Activated CD8-positive, alpha-beta memory T cell treated with anti-CD3 and anti-CD28 coated beads, Interleukin-2, amount 50 U/mL, for 1 hour (primary cell): ENCODE measurements around the gene COMMD10.
"Not testable (repeated sequence)": the region's sequence is repeated elsewhere in the genome, so short reads cannot be mapped to it uniquely, and the experiment has no call there.

Experiments
- DNase-seq: peaks from one replicate; pipeline ENCODE4 v3.0.0-alpha.2; 2020; ENCODE audit errors: extremely low read depth

COMMD10 gene

GRCh38 chr5:116084871-116085715, at the start of gene COMMD10:
TSS of gene COMMD10 (plus strand) at chr5:116085025.
- peak; percentile 80 for DNase-seq

DNA sequence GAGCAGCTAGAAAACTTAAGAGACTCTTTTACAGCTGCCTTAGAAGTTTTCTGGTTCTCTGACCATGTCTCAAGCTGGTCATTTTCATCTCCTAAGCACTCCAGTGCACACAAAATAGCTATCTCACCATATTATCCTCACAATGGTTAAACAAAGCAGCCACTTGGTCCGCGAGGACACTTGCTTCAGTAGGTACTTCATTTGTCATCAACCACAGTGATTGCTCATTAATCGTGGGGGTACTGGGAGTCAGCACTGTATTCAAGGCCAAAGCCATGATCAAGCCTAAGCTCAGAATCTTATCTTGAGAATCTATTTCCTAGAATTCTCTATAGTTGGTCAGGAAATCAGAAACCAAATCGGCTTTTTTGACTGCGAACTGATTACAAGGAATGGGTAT, 49.7 kb upstream of the COMMD10 start:
- DNase-seq, result no peak

DNA sequence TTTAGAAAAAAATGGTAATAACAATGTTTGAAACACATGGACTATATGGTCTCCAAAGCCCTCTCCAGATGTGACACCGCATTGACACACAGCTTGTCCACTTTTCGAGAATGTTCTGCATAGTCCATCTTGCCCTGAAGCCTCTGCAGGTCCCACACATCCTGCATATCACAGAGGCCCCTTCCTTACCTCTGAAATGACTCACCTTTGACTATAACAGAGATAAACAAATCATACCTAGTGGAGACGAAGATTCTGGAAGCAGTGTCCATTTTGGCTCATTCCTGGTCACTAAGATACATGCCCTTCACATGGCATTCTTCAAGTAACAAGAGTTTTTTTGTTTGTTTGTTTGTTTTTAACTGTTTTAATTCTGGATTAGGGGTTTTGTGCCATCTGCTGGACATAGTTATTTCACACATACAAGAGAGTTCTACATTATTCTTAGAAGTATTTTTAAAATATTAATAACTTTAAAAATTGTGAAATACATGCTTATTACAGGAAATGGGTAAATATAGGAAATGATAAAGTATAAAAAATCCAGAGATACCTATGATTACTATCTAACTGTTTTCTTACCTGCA, 47.5 kb upstream of the COMMD10 start:
- DNase-seq, result no peak

GRCh38 chr5:116038817-116039216, 46.0 kb upstream of the COMMD10 start:
- DNase-seq, result no peak

- DNase-seq, result no peak
Measured at GRCh38 chr5:116042375-116042774, 42.5 kb upstream of the COMMD10 start.

DNA sequence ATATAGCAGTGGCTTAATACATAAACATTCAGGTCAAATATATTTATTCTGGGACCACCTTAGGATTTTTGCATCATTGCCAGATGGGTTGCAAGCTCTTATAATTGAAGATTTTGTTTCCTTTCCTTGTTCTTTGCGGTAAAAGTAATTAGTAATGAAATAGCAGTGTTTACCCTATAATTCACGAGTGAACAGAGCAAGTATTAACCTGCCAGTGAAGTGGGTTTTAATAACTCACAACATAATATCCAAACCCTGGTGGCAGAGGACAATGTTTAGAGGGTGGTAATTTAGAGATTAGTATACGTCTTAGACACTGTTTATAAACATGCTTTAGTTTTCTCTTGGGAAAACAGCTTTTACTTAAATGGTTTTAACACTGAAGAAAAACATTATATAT, 40.8 kb upstream of the COMMD10 start:
- DNase-seq, result no peak

- DNase-seq, result no peak
Measured at GRCh38 chr5:116045821-116046220, 39.0 kb upstream of the COMMD10 start.

DNA sequence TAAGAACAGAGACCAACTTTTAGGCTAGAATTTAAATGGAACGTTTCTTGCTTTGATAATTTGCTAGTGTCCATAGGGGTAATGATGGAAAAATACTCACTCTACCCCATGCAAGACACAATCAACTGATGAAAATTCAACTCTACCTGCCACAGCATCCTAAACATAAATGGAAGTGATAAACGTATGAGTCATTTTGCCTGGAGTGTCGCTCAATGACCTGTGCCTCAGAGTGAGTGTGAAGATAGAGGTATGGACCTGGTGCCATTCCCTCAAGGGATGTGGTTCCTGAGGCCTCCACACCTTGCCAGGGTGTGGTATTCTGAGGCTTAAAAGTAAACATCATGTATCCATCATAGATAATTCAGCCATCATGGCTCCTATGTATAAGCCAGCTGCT, 38.6 kb upstream of the COMMD10 start:
- no peak for DNase-seq

DNA sequence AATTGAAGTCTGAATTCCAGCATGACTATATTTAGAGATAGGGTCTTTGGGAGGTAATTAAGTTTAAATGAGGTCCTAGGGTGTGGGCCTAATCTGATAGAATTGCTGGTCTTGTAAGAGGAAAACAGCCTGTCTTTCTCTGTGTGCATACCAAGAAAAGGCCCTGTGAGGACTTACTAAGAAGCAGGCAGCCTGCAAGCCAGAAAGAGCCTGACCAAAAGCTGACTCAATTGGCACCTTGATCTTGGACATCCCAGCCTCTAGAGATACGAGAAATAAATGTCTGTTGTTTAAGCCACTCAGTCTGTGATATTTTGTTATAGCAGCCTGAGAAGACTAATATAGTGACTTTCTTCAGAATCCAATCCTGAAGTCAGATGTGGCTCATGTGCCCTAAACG, 38.0 kb upstream of the COMMD10 start:
- no peak for DNase-seq

GRCh38 chr5:116058346-116058936, 26.4 kb upstream of the COMMD10 start:
- no peak for DNase-seq

DNA sequence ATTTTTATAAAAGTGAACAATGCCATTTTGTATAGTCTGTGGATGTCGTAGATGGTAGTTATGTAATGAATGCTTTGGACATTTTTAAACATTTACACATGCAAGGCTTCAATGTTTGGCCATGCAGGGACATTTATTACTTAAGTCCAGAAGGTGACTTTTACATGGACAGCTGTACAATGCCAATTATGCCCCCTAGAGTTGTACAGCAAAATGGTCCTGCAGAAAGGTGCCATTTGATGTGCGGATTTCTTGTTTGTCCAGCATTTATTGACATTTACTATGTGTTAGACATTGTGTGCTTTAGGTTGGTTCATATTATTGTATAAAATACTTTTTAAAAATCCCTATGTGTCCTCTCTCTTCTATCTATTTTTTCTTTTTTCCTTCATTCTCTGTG, 22.5 kb upstream of the COMMD10 start:
- no peak for DNase-seq

- no peak for DNase-seq
Measured at GRCh38 chr5:116063950-116064349, 20.9 kb upstream of the COMMD10 start.

DNA sequence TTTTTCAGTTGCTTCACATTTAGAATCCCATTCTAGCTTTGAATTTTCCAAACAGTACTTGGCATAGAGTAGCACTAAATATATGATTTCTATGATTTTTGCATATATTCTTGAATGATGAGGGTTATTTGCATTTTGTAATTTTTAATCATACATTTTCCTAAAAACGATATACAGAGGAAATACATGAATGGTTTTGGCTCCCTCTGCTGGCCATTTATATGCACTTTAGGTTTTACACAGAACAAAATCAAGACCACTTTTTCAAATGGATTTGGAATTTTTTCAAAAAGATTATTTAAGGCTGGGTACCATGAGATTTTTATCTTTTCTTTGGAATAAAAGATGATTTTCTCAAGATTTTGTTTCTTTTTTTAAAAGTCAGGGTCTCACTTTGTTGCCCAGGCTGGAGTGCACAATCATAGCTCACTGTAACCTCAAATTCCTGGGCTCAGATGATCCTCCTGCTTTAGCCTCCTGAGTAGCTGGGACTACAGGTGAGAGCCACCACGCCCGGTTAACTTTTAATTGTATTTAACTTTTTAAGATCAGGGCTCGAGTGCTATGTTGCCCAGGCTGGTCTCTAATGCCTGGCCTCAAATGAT, 16.7 kb upstream of the COMMD10 start:
- no peak for DNase-seq

GRCh38 chr5:116071211-116071610, 13.6 kb upstream of the COMMD10 start:
- no peak for DNase-seq

DNA sequence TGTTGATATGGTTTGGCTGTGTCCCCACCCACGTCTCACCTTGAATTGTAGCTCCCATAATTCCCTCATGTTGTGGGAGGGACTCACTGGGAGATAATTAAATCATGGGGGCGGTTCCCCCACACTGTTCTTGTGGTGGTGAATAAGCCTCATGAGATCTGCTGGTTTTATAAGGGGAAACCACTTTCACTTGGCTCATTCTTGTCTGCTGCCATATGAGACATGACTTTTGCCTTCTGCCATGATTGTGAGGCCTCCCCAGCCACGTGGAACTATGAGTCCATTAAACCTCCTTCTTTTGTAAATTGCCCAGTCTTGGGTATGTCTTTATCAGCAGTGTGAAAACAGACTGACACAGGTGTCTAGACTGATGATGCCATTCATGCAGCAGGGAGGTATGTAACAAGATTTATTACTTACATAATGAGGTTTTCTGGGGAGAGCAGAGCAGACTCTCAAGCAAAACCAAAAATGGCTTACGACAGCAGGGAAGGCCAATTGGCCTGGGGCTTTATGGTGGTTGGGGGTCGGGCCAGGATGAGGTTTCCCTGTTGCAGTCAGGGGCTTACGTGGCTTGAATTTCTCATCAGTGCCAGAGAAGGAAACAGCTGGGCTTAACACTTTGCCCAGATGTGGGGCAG, 9.5 kb upstream of the COMMD10 start:
- no peak for DNase-seq

GRCh38 chr5:116076496-116076895, 8.3 kb upstream of the COMMD10 start:
- DNase-seq, result no peak

- DNase-seq, result no peak
Measured at GRCh38 chr5:116078199-116078598, 6.6 kb upstream of the COMMD10 start.

DNA sequence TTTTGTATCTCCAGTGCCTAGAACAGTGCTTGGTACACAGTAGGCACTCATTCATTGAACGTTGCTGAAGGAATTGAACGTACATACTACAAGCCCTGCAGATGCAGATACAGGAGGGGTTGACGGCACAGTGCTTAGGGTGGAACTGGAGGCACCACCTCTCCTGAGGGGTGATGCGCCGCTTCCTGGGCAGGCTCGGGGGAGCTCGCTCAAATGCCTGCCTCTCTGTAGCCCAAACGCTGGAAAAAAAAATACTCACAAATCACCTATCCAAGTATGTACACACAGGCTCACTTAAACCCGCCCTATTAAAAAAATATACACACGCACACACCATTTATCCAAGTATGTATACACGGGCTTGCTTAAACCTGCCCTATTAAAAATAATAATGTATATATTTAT, 536 bp upstream of the COMMD10 start:
- no peak for DNase-seq

GRCh38 chr5:116086309-116086708, 1.5 kb downstream of the COMMD10 start:
- not testable (repeated sequence) for DNase-seq

- no peak for DNase-seq
Measured at GRCh38 chr5:116088062-116088461, 3.2 kb downstream of the COMMD10 start.

DNA sequence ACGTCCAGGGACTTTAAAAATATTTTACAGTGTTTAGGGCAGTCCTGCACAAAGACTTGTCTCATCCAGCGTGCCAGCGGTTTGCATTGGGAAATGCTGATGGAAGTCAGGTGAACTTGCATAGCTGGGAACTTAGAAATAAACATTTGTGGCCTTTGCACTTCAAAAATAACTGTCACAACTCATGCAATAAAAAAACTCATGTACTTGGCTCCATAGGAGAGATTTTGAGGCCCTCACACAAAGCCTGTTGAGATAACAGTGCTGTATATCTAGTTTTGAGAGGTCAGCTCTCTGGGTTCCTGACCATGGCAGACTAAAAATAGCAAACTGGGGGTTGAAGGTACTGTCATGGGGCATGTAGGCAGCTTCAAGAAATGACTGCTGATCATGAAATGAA, 5.5 kb downstream of the COMMD10 start:
- DNase-seq, result no peak

- no peak for DNase-seq
Measured at GRCh38 chr5:116091416-116091815, 6.6 kb downstream of the COMMD10 start.
